ENCODE data around the gene SIX1. TPM values are rescaled to one million over a fixed set of nuclear protein-coding genes. Genes with fewer than 3 reads are reported as not detected.

Gene SIX1
- 2.5 TPM for polyA plus RNA-seq (2012; ENCODE audit: insufficient read depth, insufficient read length)

- DNase-seq (ENCODE audit: low read depth, low spot score), result peak; percentile 33
- peak within 1 kb of the TSS; percentile 52 for H3K4me3 ChIP-seq (ENCODE audit: low read length)
These were observed at the start of gene SIX1 for GRCh38 chr14:60648934-60649874. Gene SIX1, minus strand, starts transcription at chr14:60649477. Its CDS starts 288 bp downstream, at chr14:60649189.

- DNase-seq (ENCODE audit: low read depth, low spot score), result no peak
- H3K4me3 ChIP-seq (ENCODE audit: low read length), result no peak overlapping the region
These were observed 46.0 kb upstream of the SIX1 start for GRCh38 chr14:60695327-60695726.

- DNase-seq (ENCODE audit: low read depth, low spot score), result no peak
These were observed 42.3 kb upstream of the SIX1 start for GRCh38 chr14:60691383-60692113.

DNA sequence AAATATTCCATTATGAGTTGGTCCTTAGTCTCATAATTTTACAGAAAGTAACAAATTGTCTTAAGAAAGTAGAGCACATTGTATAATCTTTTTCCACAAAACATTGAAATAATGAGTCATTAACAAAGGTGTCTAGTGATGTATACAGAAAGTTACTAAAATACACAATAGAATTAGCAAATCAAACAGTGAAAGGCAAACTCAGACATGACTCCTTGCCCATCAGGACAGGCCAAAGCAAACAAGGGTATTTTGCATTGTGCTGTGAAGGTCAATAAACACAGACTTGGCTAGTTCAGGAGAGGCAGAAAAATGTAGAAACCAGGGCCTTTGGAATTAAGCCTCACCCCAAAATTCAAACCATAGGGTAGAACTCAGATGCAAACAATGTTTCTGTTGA, 37.6 kb upstream of the SIX1 start:
- no peak overlapping the region for H3K4me3 ChIP-seq (ENCODE audit: low read length)
- no peak for DNase-seq (ENCODE audit: low read depth, low spot score)

More at GRCh38 chr14:60691383-60692113, 42.3 kb upstream of the SIX1 start:
- no peak overlapping the region for H3K4me3 ChIP-seq (ENCODE audit: low read length)

GRCh38 chr14:60684203-60684602, 34.9 kb upstream of the SIX1 start:
- no peak for DNase-seq (ENCODE audit: low read depth, low spot score)

DNA sequence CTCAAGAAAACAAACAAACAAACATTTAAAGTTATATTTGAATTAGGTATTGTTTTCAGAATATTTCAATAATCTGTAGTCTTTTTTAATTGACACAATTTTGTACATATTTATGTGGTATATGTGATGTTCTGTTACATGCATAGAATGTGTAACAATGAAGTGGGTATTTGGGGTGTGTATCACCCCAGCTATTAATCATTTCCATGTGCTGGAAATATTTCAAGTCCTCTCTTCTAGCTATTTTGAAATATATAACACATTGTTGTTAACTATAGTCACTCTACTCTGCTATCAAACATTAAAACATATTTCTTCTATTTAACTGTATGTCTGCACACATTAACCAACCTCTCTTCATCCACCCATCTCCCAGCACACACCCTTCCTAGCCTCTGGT, 32.0 kb upstream of the SIX1 start:
- no peak overlapping the region for H3K4me3 ChIP-seq (ENCODE audit: low read length)
- DNase-seq (ENCODE audit: low read depth, low spot score), result no peak

More at GRCh38 chr14:60684203-60684602, 34.9 kb upstream of the SIX1 start:
- H3K4me3 ChIP-seq (ENCODE audit: low read length), result no peak overlapping the region

- DNase-seq (ENCODE audit: low read depth, low spot score), result no peak
- H3K4me3 ChIP-seq (ENCODE audit: low read length), result no peak overlapping the region
These were observed 31.2 kb upstream of the SIX1 start for GRCh38 chr14:60680511-60680910.

DNA sequence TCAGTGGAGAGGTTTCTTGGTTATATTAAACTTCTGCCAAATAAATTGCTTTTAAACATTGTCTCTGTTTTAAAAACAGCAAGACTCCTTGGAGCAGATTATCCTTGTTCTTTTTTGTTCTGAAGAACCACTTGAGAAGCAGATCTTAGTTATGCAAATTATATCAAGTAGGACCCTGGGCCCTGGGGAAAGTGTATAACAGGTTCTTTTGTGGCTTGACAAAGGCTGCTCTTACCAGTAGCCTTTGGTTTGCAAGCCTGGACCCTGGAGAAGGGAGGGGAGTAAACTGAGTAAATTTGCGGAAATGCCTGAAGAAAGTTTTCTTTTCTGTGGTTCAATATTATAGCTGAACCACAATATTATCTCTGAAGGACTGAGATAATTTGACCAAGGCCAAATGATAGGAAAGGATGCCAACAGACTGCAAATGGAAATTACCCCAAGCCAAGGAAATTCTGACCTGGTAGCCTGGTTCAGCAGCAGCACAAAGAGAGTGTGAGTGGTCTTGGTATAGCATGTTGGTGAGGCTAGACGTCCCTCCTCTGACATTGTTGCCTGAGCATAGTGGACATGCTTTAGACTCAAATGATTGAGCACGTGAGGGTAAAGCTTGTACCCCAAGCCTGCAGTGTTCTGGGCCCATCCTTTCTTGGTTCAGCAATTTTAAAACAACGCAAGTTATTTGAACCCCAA, 30.4 kb upstream of the SIX1 start:
- no peak overlapping the region for H3K4me3 ChIP-seq (ENCODE audit: low read length)
- DNase-seq (ENCODE audit: low read depth, low spot score), result no peak

- no peak overlapping the region for H3K4me3 ChIP-seq (ENCODE audit: low read length)
- no peak for DNase-seq (ENCODE audit: low read depth, low spot score)
These were observed 28.4 kb upstream of the SIX1 start for GRCh38 chr14:60677701-60678100.

DNA sequence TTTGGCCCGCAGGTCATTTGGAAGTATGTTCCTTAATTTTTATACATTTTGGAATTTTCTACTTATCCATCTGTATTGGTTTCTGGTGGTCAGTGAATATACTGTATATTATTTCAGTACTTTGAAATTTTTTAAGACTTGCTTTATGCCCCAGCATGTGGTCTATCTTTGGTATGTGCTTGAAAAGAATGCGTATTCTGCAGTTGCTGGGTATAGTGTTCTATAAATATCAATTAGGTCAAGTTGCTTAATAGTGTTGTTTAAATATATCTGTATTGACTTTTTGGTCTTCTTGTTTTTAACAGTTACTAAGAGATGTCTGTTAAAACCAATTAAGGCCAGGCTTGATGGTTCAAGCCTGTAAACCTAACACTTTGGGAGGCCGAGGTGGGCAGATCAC, 21.7 kb upstream of the SIX1 start:
- no peak overlapping the region for H3K4me3 ChIP-seq (ENCODE audit: low read length)
- no peak for DNase-seq (ENCODE audit: low read depth, low spot score)

- no peak for DNase-seq (ENCODE audit: low read depth, low spot score)
- H3K4me3 ChIP-seq (ENCODE audit: low read length), result no peak overlapping the region
These were observed 19.3 kb upstream of the SIX1 start for GRCh38 chr14:60668431-60669112.

DNA sequence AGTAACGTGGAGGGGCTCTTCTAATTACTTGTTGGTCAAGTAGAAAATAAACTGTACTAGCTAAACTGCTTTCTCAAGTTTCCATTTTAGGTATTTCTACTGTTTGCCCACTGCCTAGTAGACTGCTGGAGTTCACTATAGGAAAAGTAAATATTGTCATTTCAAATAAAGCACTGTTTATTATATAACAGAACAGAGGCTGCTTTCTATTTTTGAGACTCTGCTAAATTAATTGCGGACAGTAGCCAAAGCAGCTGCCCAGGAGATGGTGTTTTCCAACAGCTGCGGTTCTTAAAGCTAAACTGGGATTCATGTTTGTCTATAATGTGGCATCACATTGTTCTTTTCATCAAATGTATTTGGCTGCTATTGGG, 15.9 kb upstream of the SIX1 start:
- H3K4me3 ChIP-seq (ENCODE audit: low read length), result no peak overlapping the region
- DNase-seq (ENCODE audit: low read depth, low spot score), result no peak

- no peak for DNase-seq (ENCODE audit: low read depth, low spot score)
- H3K4me3 ChIP-seq (ENCODE audit: low read length), result no peak overlapping the region
These were observed 13.7 kb upstream of the SIX1 start for GRCh38 chr14:60662982-60663381.

DNA sequence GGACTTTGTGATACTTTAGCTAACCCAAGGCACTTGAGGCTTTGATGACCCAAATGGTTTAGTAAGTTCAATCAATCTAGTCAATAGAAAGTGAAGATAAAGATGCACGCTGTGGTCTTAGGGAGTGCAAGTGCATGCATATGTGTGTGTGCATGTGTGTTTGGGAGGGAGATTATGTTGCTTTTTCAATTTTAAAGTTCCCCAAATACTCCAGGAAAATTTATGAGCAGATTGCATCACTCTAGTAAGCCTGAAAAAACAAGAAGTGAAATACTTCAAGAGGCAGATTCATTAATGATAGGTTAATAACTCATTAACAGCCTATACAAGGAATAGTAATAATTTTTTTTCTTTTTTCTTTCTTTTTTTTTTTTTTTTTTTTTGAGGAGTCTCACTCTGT, 12.4 kb upstream of the SIX1 start:
- DNase-seq (ENCODE audit: low read depth, low spot score), result no peak
- H3K4me3 ChIP-seq (ENCODE audit: low read length), result no peak overlapping the region

DNA sequence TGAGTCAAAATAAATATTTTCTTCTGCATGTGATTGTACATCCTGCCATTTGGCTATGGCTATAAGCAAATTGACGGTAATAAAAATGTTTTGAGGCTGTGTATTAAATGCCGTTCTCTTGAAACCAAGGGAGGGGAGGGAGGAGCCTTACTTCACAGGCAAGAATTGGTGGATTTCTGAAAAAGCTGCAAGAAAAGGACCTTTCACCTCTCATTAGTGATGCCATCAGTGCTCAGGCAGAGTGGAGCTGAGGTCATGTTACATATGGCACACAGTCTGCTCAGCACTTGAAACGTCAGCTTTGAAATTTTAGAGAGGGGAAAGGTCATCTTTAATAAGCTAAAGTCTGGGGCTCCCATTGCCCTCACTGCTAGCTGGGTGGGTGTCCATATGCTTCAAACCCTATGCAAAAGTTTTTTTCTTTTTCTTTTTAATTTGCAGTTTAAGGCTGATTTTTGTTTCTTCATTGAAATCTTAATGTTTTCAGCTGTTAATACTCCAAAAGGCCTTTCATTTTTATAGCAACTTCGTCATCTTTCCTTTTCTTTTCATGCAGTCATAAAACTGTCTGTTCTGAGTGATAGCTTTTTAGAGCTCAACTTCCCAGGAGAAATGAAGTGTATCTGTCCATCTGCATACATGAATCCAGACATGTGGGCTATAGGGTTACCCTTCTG, 9.8 kb upstream of the SIX1 start:
- no peak overlapping the region for H3K4me3 ChIP-seq (ENCODE audit: low read length)
- DNase-seq (ENCODE audit: low read depth, low spot score), result no peak

DNA sequence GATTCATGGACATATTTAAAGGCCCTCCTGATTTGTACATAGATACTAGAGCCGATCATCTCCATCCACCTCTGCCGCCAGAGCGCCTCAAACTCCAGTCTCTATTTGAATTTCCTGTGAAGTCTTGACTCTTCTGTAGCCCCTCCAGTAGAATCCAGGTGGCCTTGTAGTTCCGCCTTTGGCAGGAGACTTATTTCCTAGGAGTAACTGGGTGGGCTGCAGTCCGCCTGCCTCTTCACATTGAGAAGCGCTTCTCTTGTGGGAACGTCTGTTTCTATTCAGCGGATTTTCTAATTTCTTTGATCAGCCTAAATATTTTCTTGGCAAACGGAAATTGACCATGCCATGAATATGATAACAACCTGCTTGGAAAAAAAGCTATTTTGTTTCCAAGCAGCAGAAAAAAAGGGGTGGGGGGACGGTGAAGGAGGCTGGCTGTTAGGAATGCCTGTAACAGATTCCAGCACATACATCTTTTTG, 9.0 kb upstream of the SIX1 start:
- H3K4me3 ChIP-seq (ENCODE audit: low read length), result no peak overlapping the region
- no peak for DNase-seq (ENCODE audit: low read depth, low spot score)

GRCh38 chr14:60657456-60658210, 8.4 kb upstream of the SIX1 start:
- DNase-seq (ENCODE audit: low read depth, low spot score), result no peak

More at GRCh38 chr14:60657456-60658210, 8.4 kb upstream of the SIX1 start:
- peak overlapping the region; percentile 43 for H3K4me3 ChIP-seq (ENCODE audit: low read length)

Data from Jurkat, Clone E6-1 (cell line).